Mesodermal cell (in vitro differentiated cells): ENCODE results near the gene MYO18B.

Experiments
- H3K27ac ChIP-seq: 2 replicates; pipeline ENCODE4 v1.7.0; 2013; ENCODE audit warnings: mild to moderate bottlenecking, low read depth, low read length, moderate library complexity; ENCODE audit not compliant: severe bottlenecking
- H3K36me3 ChIP-seq: 2 replicates; pipeline ENCODE4 v1.7.1; 2013; ENCODE audit warnings: mild to moderate bottlenecking, low read length, moderate library complexity; ENCODE audit not compliant: control insufficient read depth, insufficient read depth
- H3K4me1 ChIP-seq: one replicate; pipeline ENCODE4 v1.7.1; 2013; ENCODE audit warnings: mild to moderate bottlenecking, low read length; ENCODE audit not compliant: insufficient read depth, control insufficient read depth, poor library complexity, severe bottlenecking
- H3K4me3 ChIP-seq: 2 replicates; pipeline ENCODE4 v1.7.0; 2013; ENCODE audit warnings: low read length, control low read depth, mild to moderate bottlenecking; ENCODE audit not compliant: insufficient read depth, poor library complexity, severe bottlenecking; ENCODE audit errors: extremely low read depth
- H3K9me3 ChIP-seq: 2 replicates; pipeline ENCODE4 v1.7.1; 2013; ENCODE audit warnings: mild to moderate bottlenecking, low read length, moderate library complexity; ENCODE audit not compliant: control insufficient read depth
- WGBS, 2 experiments: methylation state at CpG; one replicate each; pipeline ENCODE4 v1.1.5; 2013; ENCODE audit warnings: missing lambda C conversion rate in 2 of 2; ENCODE audit not compliant: insufficient coverage in 2 of 2; 5-methylcytosine and 5-hydroxymethylcytosine counted together

Gene MYO18B

GRCh38 chr22:25992331-25992730, 250.3 kb downstream of the MYO18B start:
- H3K36me3 ChIP-seq = no peaks in the 10 kb centered on the region
- H3K4me3 ChIP-seq = no peak overlapping the region
- H3K27ac ChIP-seq = no peak overlapping the region
- no peaks in the 10 kb centered on the region for H3K4me1 ChIP-seq
- WGBS, 2 experiments = 93 to 94% methylated on average over 12 of the region's 12 CpGs
- no peaks in the 10 kb centered on the region for H3K9me3 ChIP-seq

- WGBS, 2 experiments = 93 to 100% methylated on average over 3 to 5 of the region's 7 CpGs
- no peak overlapping the region for H3K27ac ChIP-seq
- H3K4me1 ChIP-seq = no peaks in the 10 kb centered on the region
- no peaks in the 10 kb centered on the region for H3K36me3 ChIP-seq
- no peaks in the 10 kb centered on the region for H3K9me3 ChIP-seq
- no peak overlapping the region for H3K4me3 ChIP-seq
Observed at GRCh38 chr22:25996669-25997068, 254.7 kb downstream of the MYO18B start.

- no peaks in the 10 kb centered on the region for H3K36me3 ChIP-seq
- no peaks in the 10 kb centered on the region for H3K9me3 ChIP-seq
- WGBS, 2 experiments = 85 to 94% methylated on average over 10 of the region's 11 CpGs
- H3K27ac ChIP-seq = no peak overlapping the region
- H3K4me3 ChIP-seq = no peak overlapping the region
- H3K4me1 ChIP-seq = no peaks in the 10 kb centered on the region
Observed at GRCh38 chr22:25997886-25998775, 256.1 kb downstream of the MYO18B start.

- H3K36me3 ChIP-seq = no peaks in the 10 kb centered on the region
- WGBS, 2 experiments = 75 to 100% methylated on average over 1 to 2 of the region's 2 CpGs
- H3K27ac ChIP-seq = no peak overlapping the region
- H3K9me3 ChIP-seq = no peaks in the 10 kb centered on the region
- H3K4me3 ChIP-seq = no peak overlapping the region
- H3K4me1 ChIP-seq = no peaks in the 10 kb centered on the region
Observed at GRCh38 chr22:26002456-26002855, 260.5 kb downstream of the MYO18B start.

- H3K27ac ChIP-seq = no peak overlapping the region
- 89 to 90% methylated on average over 3 to 4 of the region's 4 CpGs for WGBS, 2 experiments
- H3K9me3 ChIP-seq = no peaks in the 10 kb centered on the region
- no peak overlapping the region for H3K4me3 ChIP-seq
- H3K4me1 ChIP-seq = no peaks in the 10 kb centered on the region
- no peaks in the 10 kb centered on the region for H3K36me3 ChIP-seq
Observed at GRCh38 chr22:26004477-26004876, 262.5 kb downstream of the MYO18B start.

GRCh38 chr22:26008587-26008986, 266.6 kb downstream of the MYO18B start:
- WGBS, 2 experiments = 87 to 95% methylated on average over 4 to 6 of the region's 7 CpGs
- H3K4me1 ChIP-seq = no peaks in the 10 kb centered on the region
- no peaks in the 10 kb centered on the region for H3K9me3 ChIP-seq
- no peak overlapping the region for H3K27ac ChIP-seq
- no peaks in the 10 kb centered on the region for H3K36me3 ChIP-seq
- no peak overlapping the region for H3K4me3 ChIP-seq

GRCh38 chr22:26016916-26017315, 274.9 kb downstream of the MYO18B start:
- H3K27ac ChIP-seq = no peak overlapping the region
- no peaks in the 10 kb centered on the region for H3K4me1 ChIP-seq
- H3K4me3 ChIP-seq = no peak overlapping the region
- WGBS, 2 experiments = 57 to 80% methylated on average over 1 of the region's 1 CpG
- no peaks in the 10 kb centered on the region for H3K36me3 ChIP-seq
- H3K9me3 ChIP-seq = no peaks in the 10 kb centered on the region

GRCh38 chr22:26017932-26018331, 275.9 kb downstream of the MYO18B start:
- H3K9me3 ChIP-seq = no peaks in the 10 kb centered on the region
- 90 to 100% methylated on average over 4 of the region's 5 CpGs for WGBS, 2 experiments
- no peaks in the 10 kb centered on the region for H3K4me1 ChIP-seq
- no peak overlapping the region for H3K27ac ChIP-seq
- H3K4me3 ChIP-seq = no peak overlapping the region
- H3K36me3 ChIP-seq = no peaks in the 10 kb centered on the region

GRCh38 chr22:26019596-26019995, 277.6 kb downstream of the MYO18B start:
- no peak overlapping the region for H3K4me3 ChIP-seq
- 76 to 91% methylated on average over 4 to 5 of the region's 5 CpGs for WGBS, 2 experiments

GRCh38 chr22:26021516-26021915, 279.5 kb downstream of the MYO18B start:
- H3K27ac ChIP-seq = no peak overlapping the region
- H3K4me1 ChIP-seq = no peaks in the 10 kb centered on the region
- no peaks in the 10 kb centered on the region for H3K9me3 ChIP-seq
- no peak overlapping the region for H3K4me3 ChIP-seq
- WGBS, 2 experiments = 71% methylated on average over 1 of the region's 2 CpGs; no CpG with 5 or more reads in 1 of the 2 experiments
- no peaks in the 10 kb centered on the region for H3K36me3 ChIP-seq

More at GRCh38 chr22:26019596-26019995, 277.6 kb downstream of the MYO18B start:
- Histone ChIP-seq H3K36me3 (no peaks in the 10 kb centered on the region), H3K9me3 (no peaks in the 10 kb centered on the region), H3K4me1 (no peaks in the 10 kb centered on the region), H3K27ac (no peak overlapping the region)

- H3K36me3 ChIP-seq = no peaks in the 10 kb centered on the region
- H3K4me1 ChIP-seq = no peaks in the 10 kb centered on the region
- WGBS, 2 experiments = 80 to 93% methylated on average over 3 to 5 of the region's 9 CpGs
- H3K27ac ChIP-seq = no peak overlapping the region
- no peaks in the 10 kb centered on the region for H3K9me3 ChIP-seq
- no peak overlapping the region for H3K4me3 ChIP-seq
Observed at GRCh38 chr22:26023104-26023775, 281.3 kb downstream of the MYO18B start.
